HepG2 (cell line): ENCODE results near the gene NPAS2. TPM values are rescaled to one million over a fixed set of nuclear protein-coding genes. Genes with fewer than 3 reads are reported as not detected.

Experiments
- BHLHE40 ChIP-seq: IDR thresholded peaks from 2 replicates; pipeline ENCODE4 v1.6.1; 2011; ENCODE audit warnings: low read length, improper control_type of control experiment
- ISL2 ChIP-seq: sonication (generic); formaldehyde crosslinking; IDR thresholded peaks from 2 replicates; pipeline ENCODE4 v1.5.0; 2020; ENCODE audit warnings: missing genetic modification reagents
- KAT8 ChIP-seq: IDR thresholded peaks from 2 replicates; pipeline ENCODE4 v1.6.1; 2016; ENCODE audit warnings: missing genetic modification reagents, missing compliant biosample characterization
- MAFG ChIP-seq: sonication (generic); formaldehyde crosslinking; IDR thresholded peaks from 2 replicates; pipeline ENCODE4 v1.5.1; 2020; ENCODE audit warnings: mild to moderate bottlenecking, missing genetic modification reagents
- MEIS1 ChIP-seq: sonication (generic); formaldehyde crosslinking; IDR thresholded peaks from 2 replicates; pipeline ENCODE4 v1.9.0; 2021; ENCODE audit warnings: mild to moderate bottlenecking, missing genetic modification reagents, moderate library complexity, borderline replicate concordance
- NFE2 ChIP-seq: sonication (generic); formaldehyde crosslinking; IDR thresholded peaks from 2 replicates; pipeline ENCODE4 v1.4.0; 2020; ENCODE audit warnings: missing genetic modification reagents
- RAD21 ChIP-seq: fragments of 450-650 bp; formaldehyde crosslinking; IDR thresholded peaks from 2 replicates; pipeline ENCODE4 v1.5.0; 2020; ENCODE audit warnings: mild to moderate bottlenecking
- RFXANK ChIP-seq: IDR thresholded peaks from 2 replicates; pipeline ENCODE4 v1.6.1; 2016
- ZNF225 ChIP-seq: sonication (generic); formaldehyde crosslinking; IDR thresholded peaks from 2 replicates; pipeline ENCODE4 v1.4.0; 2020; ENCODE audit warnings: mild to moderate bottlenecking, missing genetic modification reagents
- ZNF24 ChIP-seq: fragments of 450-650 bp; IDR thresholded peaks from 2 replicates; pipeline ENCODE4 v1.6.1; 2017; ENCODE audit warnings: antibody characterized with exemption, mild to moderate bottlenecking
- ZNF556 ChIP-seq: sonication (generic); formaldehyde crosslinking; IDR thresholded peaks from 2 replicates; pipeline ENCODE4 v1.4.0; 2020; ENCODE audit warnings: mild to moderate bottlenecking, missing genetic modification reagents, borderline replicate concordance
- ZNF703 ChIP-seq: sonication (generic); formaldehyde crosslinking; IDR thresholded peaks from 2 replicates; pipeline ENCODE4 v1.5.1; 2020; ENCODE audit warnings: missing genetic modification reagents, mild to moderate bottlenecking, moderate library complexity, borderline replicate concordance
- ZNF878 ChIP-seq: sonication (generic); formaldehyde crosslinking; IDR thresholded peaks from 2 replicates; pipeline ENCODE4 v1.8.1; 2023; ENCODE audit warnings: mild to moderate bottlenecking, missing genetic modification reagents, moderate library complexity
- ZNF883 ChIP-seq: sonication (generic); formaldehyde crosslinking; IDR thresholded peaks from 2 replicates; pipeline ENCODE4 v1.5.1; 2020; ENCODE audit warnings: mild to moderate bottlenecking, missing genetic modification reagents; ENCODE audit errors: not compliant biosample characterization
- polyA plus RNA-seq, 8 experiments: library from polyadenylated mRNA; depleted of rRNA in 3 of 8; stranded (reverse) in 7 of 8; unstranded in 1 of 8; fragments of >200 nt; fragmentation: Illumina TruSeq in 4 of 8; extraction: Trizol in 4 of 8; gene quantifications; 2 replicates each; pipeline versions ENCODE4 v1.2.1 to v1.2.3, GENCODE V29; 2011 to 2016; ENCODE audit warnings: low read depth in 4 of 8, missing spikeins in 1 of 8, mixed read lengths in 1 of 8; ENCODE audit not compliant: insufficient read depth in 1 of 8
- total RNA-seq, 5 experiments: library from RNA; depleted of rRNA; stranded (reverse); fragments of >200 nt; fragmentation: Illumina TruSeq; extraction: Trizol; gene quantifications; 2 replicates each; pipeline ENCODE4 v1.2.3, GENCODE V29; 2016; ENCODE audit warnings: low read depth in 1 of 5
- TF ChIP-seq, protein P1 (sequence below): sonication (generic); formaldehyde crosslinking; IDR thresholded peaks from 2 replicates; pipeline ENCODE4 v1.4.0; 2020; ENCODE audit warnings: missing genetic modification reagents
- TF ChIP-seq, protein P2 (sequence below): sonication (generic); formaldehyde crosslinking; IDR thresholded peaks from 2 replicates; pipeline ENCODE4 v1.4.0; 2020; ENCODE audit warnings: mild to moderate bottlenecking, missing genetic modification reagents
- TF ChIP-seq, protein P3 (sequence below): sonication (generic); formaldehyde crosslinking; IDR thresholded peaks from 2 replicates; pipeline ENCODE4 v1.4.0; 2020; ENCODE audit warnings: mild to moderate bottlenecking, low read depth, missing genetic modification reagents

Gene NPAS2
- total and polyA plus RNA-seq, 2 of the 13 experiments (the other 11 are each of a cell fraction or from before 2014, with no cell fraction given): 14.8 to 37.5 TPM

DNA sequence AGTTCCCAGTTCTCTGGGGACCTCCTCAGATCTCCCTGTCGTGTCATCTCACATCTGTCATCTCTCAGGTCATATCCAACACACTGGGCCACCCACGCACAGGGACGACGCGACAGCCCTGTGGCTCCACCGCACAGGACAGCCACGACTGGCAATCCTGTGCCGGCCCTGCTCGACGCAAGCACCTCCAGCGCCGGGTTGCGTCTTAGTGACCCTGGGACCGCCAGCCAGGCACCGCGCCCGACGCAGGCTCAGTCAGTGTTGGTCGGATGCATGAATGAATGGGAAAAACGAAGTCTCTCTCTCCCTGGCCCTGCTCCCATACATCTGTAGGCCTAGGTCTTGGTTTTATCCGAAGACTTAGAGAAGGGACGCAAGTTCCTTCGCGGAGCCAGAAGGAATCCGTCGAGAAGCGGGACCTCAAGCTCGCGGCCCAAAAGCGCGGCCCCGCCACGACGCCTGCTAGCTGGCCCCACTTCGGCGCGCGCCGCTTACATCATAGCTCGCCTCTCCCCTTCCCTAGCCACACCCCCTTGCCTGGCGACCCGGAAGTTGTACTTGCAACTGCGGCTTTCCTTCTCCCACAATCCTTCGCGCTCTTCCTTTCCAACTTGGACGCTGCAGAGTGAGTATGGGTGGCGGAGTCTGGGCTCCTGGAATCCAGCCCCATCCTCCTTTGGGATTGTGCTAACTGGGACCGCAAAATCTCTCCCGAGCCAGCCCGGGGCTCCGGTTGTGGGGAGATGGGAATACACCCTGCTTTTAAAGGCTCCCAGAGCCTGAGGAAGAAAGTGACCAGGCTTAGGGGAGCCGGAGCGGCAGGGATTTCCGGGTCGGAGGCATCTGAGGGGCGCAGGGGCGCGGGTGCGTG is 182.0 kb downstream of the NPAS2 start, which contains the start of gene RPL31 (continued):
- TF ChIP-seq, protein P1, sequence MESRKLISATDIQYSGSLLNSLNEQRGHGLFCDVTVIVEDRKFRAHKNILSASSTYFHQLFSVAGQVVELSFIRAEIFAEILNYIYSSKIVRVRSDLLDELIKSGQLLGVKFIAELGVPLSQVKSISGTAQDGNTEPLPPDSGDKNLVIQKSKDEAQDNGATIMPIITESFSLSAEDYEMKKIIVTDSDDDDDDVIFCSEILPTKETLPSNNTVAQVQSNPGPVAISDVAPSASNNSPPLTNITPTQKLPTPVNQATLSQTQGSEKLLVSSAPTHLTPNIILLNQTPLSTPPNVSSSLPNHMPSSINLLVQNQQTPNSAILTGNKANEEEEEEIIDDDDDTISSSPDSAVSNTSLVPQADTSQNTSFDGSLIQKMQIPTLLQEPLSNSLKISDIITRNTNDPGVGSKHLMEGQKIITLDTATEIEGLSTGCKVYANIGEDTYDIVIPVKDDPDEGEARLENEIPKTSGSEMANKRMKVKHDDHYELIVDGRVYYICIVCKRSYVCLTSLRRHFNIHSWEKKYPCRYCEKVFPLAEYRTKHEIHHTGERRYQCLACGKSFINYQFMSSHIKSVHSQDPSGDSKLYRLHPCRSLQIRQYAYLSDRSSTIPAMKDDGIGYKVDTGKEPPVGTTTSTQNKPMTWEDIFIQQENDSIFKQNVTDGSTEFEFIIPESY (CRISPR knock-in tag): no peak; the same call in none of the 2 replicates
- TF ChIP-seq ZNF556 (CRISPR knock-in tag): peak; percentile 94; the same call in 1 of the 2 replicates
- peak; percentile 83 for TF ChIP-seq ISL2 (CRISPR knock-in tag)
- TF ChIP-seq RFXANK: peak; percentile 69; the same call in 1 of the 2 replicates
- TF ChIP-seq KAT8: peak; percentile 99
- no peak; the same call in 1 of the 2 replicates for TF ChIP-seq RAD21
- TF ChIP-seq, protein P2, sequence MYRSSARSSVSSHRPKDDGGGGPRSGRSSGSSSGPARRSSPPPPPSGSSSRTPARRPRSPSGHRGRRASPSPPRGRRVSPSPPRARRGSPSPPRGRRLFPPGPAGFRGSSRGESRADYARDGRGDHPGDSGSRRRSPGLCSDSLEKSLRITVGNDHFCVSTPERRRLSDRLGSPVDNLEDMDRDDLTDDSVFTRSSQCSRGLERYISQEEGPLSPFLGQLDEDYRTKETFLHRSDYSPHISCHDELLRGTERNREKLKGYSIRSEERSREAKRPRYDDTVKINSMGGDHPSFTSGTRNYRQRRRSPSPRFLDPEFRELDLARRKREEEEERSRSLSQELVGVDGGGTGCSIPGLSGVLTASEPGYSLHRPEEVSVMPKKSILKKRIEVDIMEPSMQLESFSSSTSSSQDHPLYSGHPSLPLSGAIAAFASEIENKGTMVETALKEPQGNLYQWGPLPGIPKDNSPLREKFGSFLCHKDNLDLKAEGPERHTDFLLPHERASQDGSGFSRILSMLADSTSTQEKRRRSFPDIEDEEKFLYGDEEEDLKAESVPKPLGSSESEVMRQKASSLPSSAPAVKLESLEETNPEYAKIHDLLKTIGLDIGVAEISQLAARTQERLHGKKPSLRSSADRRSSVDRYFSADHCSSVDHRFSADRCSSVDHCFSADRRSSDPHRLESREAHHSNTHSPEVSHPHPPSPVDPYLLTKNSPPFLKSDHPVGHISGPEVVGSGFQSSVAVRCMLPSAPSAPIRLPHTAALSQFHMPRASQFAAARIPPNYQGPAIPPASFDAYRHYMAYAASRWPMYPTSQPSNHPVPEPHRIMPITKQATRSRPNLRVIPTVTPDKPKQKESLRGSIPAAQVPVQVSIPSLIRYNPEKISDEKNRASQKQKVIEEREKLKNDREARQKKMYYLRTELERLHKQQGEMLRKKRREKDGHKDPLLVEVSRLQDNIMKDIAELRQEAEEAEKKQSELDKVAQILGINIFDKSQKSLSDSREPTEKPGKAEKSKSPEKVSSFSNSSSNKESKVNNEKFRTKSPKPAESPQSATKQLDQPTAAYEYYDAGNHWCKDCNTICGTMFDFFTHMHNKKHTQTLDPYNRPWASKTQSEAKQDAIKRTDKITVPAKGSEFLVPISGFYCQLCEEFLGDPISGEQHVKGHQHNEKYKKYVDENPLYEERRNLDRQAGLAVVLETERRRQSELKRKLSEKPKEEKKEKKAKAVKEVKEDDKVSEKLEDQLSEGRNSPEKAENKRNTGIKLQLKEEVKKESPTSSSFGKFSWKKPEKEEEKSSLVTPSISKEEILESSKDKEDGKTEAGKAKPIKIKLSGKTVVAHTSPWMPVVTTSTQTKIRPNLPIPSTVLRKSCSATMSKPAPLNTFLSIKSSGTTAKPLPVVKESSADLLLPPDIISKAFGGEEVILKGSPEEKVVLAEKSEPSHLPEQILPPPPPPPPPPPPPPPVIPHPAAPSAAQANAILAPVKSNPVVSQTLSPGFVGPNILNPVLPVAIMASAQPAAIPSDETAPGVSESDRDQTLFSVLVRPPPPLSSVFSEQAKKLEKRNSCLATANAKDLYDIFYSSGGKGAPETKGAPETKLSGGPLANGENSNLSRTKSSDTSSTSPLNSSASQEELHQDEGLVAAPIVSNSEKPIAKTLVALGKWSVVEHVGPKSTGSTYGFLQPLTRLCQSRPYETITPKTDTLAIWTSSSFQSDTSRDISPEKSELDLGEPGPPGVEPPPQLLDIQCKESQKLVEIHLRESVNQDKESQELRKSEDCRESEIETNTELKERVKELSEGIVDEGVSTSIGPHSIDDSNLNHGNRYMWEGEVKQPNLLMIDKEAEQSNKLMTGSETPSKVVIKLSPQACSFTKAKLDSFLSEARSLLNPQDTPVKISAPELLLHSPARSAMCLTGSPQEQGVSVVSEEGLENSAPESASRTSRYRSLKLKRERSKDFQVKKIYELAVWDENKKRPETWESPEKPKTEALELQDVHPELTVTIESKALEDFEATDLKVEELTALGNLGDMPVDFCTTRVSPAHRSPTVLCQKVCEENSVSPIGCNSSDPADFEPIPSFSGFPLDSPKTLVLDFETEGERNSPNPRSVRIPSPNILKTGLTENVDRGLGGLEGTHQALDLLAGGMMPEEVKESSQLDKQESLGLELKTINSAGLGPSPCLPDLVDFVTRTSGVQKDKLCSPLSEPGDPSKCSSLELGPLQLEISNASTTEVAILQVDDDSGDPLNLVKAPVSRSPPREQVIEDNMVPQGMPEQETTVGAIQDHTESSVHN (CRISPR knock-in tag): peak; percentile 99
- TF ChIP-seq MAFG (CRISPR knock-in tag): peak; percentile 57; the same call in 1 of the 2 replicates
- TF ChIP-seq ZNF878: peak; percentile 100
- TF ChIP-seq ZNF225 (CRISPR knock-in tag): peak; percentile 98
- TF ChIP-seq MEIS1 (CRISPR knock-in tag): peak; percentile 86
- TF ChIP-seq ZNF24: 0 out of 2 replicates have a peak, but pooled peaks have one; percentile 29
- peak; percentile 99 for TF ChIP-seq ZNF883 (CRISPR knock-in tag)
- 0 out of 2 replicates have a peak, but pooled peaks have one; percentile 6 for TF ChIP-seq NFE2 (CRISPR knock-in tag)
- TF ChIP-seq BHLHE40: 0 out of 2 replicates have a peak, but pooled peaks have one; percentile 13
- TF ChIP-seq ZNF703 (CRISPR knock-in tag): peak; percentile 82
- TF ChIP-seq, protein P3, sequence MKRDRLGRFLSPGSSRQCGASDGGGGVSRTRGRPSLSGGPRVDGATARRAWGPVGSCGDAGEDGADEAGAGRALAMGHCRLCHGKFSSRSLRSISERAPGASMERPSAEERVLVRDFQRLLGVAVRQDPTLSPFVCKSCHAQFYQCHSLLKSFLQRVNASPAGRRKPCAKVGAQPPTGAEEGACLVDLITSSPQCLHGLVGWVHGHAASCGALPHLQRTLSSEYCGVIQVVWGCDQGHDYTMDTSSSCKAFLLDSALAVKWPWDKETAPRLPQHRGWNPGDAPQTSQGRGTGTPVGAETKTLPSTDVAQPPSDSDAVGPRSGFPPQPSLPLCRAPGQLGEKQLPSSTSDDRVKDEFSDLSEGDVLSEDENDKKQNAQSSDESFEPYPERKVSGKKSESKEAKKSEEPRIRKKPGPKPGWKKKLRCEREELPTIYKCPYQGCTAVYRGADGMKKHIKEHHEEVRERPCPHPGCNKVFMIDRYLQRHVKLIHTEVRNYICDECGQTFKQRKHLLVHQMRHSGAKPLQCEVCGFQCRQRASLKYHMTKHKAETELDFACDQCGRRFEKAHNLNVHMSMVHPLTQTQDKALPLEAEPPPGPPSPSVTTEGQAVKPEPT (CRISPR knock-in tag): peak; percentile 97
